ENCODE measurements around the gene ZNF264. TPM values are rescaled to one million over a fixed set of nuclear protein-coding genes. Genes with fewer than 3 reads are reported as not detected.

ZNF264 gene
- total and polyA plus RNA-seq, 2 donors (not counting 1 experiment from before 2014, with no cell fraction given): 12.1 to 72.4 TPM

DNA sequence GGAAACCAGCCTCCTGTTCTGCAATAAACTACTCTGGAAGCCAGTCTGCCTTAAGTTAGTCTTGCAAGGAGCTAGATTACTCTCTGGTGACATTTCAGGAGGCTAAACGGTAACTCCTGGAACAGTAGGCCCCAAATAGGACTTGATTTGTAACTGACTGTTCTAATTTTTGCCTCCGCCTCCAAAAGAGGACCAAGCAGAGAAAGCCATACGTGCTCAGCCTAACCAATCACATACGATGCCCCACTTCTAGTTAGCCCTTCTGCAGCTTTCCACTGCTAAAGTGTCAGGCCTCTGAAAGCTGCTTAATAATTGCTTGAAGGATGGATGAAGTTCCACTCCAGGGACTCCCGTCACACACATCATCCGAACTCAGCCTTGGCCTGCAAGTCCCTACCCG lies 49.9 kb downstream of the ZNF264 start:
- peaks cover 19 to 20% of the 10 kb centered on the region in 2 donors for H3K4me1 ChIP-seq (ENCODE audit: control insufficient read depth in 2 of 2, insufficient read depth in 2 of 2, low read length in 2 of 2)
- H3K4me1 Mint-ChIP-seq: peaks cover 35% of the 10 kb centered on the region
- peak overlapping the region; percentile 95 for H3K4me3 Mint-ChIP-seq
- peaks cover 5% of the 10 kb centered on the region for H4K20me1 ChIP-seq (ENCODE audit: control insufficient read depth, insufficient read depth, low read length, poor library complexity, severe bottlenecking)
- peak overlapping the region; percentile 94 for H3K27ac Mint-ChIP-seq
- no peak for ATAC-seq (ENCODE audit: low read depth)
- H2AFZ ChIP-seq (ENCODE audit: insufficient read depth, low read depth, low read length, poor library complexity, severe bottlenecking): peak overlapping the region; percentile 100
- no peaks in the 10 kb centered on the region for H3K27me3 ChIP-seq (replicated peaks in 1 of 4; ENCODE audit: control extremely low read depth in 1 of 4, control insufficient read depth in 3 of 4, insufficient read depth in 4 of 4, low read length in 3 of 4)
- H3K36me3 ChIP-seq (replicated peaks in 1 of 2; ENCODE audit: control extremely low read depth in 1 of 2, control insufficient read depth in 1 of 2, extremely low read depth in 1 of 2, insufficient read depth in 2 of 2, low read length in 1 of 2): peaks cover 5 to 18% of the 10 kb centered on the region in 2 experiments
- no peak for TF ChIP-seq EZH2 (IDR thresholded peaks at IDR 0.05; ENCODE audit: borderline replicate concordance, insufficient read depth, low read depth, low read length, poor library complexity, severe bottlenecking)
- TF ChIP-seq, protein P1, sequence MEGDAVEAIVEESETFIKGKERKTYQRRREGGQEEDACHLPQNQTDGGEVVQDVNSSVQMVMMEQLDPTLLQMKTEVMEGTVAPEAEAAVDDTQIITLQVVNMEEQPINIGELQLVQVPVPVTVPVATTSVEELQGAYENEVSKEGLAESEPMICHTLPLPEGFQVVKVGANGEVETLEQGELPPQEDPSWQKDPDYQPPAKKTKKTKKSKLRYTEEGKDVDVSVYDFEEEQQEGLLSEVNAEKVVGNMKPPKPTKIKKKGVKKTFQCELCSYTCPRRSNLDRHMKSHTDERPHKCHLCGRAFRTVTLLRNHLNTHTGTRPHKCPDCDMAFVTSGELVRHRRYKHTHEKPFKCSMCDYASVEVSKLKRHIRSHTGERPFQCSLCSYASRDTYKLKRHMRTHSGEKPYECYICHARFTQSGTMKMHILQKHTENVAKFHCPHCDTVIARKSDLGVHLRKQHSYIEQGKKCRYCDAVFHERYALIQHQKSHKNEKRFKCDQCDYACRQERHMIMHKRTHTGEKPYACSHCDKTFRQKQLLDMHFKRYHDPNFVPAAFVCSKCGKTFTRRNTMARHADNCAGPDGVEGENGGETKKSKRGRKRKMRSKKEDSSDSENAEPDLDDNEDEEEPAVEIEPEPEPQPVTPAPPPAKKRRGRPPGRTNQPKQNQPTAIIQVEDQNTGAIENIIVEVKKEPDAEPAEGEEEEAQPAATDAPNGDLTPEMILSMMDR (IDR thresholded peaks at IDR 0.05): no peak
- peak overlapping the region; percentile 99 for H3K4me2 ChIP-seq (replicated peaks; ENCODE audit: low read depth, low read length, poor library complexity, severe bottlenecking)
- H3K9me3 ChIP-seq (ENCODE audit: control extremely low read depth in 1 of 3, control insufficient read depth in 2 of 3, insufficient read depth in 1 of 3, low read length in 2 of 3): no peaks in the 10 kb centered on the region
- peak overlapping the region; percentile 96 for H3K9ac ChIP-seq (ENCODE audit: low read length)
- H3K27ac ChIP-seq (ENCODE audit: low read length in 2 of 2): peak overlapping the region; percentile 77 to 86
- 38% methylated on average over 6 of the region's 7 CpGs for WGBS (ENCODE audit: insufficient coverage)
- ChIA-PET CTCF (no interaction called here), POLR2A (no interaction called here)
- no peak for DNase-seq
- no peaks in the 10 kb centered on the region for H3K9me3 Mint-ChIP-seq (ENCODE audit: insufficient read depth)
- H3K27me3 Mint-ChIP-seq: no peaks in the 10 kb centered on the region
- intact Hi-C loops (cut with micrococcal nuclease): loop anchor here (2.0 to 5.0 kb wide), 2 partner anchors 441 to 570 kb away; partner anchors contain the start of genes ZNF551 and ZNF835
- H3K79me2 ChIP-seq (ENCODE audit: control insufficient read depth, insufficient read depth, low read length): peaks cover 40% of the 10 kb centered on the region
- peak overlapping the region; percentile 64 to 99 (median 94) for H3K4me3 ChIP-seq (ENCODE audit: control extremely low read depth in 1 of 5, extremely low read depth in 1 of 5, insufficient read depth in 1 of 5, low read depth in 2 of 5, low read length in 4 of 5)

DNA sequence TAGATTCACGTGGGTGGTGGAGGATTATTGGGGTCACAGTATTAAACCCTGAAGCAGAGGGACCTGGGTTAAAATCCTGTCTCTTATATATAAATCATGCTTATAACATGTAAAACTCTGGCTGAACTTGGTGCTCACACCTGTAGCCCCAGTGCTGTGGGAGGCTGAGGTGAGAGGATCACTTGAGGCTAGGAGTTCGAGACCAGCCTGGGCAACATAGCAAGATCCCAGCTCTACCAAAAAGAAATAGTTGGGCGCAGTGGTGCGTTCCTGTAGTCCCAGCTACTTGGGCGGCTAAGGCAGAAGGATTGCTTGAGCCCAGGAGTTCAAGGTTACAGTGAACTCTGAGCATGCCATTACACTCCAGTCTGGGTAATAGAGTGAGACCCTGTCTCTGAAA lies 51.5 kb downstream of the ZNF264 start:
- no peak overlapping the region for H3K27ac Mint-ChIP-seq
- Histone ChIP-seq H3K4me1 (ENCODE audit: control insufficient read depth in 2 of 2, insufficient read depth in 2 of 2, low read length in 2 of 2) (peaks cover 19 to 20% of the 10 kb centered on the region in 2 donors), H3K27me3 (replicated peaks in 1 of 4; ENCODE audit: control extremely low read depth in 1 of 4, control insufficient read depth in 3 of 4, insufficient read depth in 4 of 4, low read length in 3 of 4) (no peaks in the 10 kb centered on the region), H4K20me1 (ENCODE audit: control insufficient read depth, insufficient read depth, low read length, poor library complexity, severe bottlenecking) (peaks cover 5% of the 10 kb centered on the region), H3K4me3 (ENCODE audit: control extremely low read depth in 1 of 5, extremely low read depth in 1 of 5, insufficient read depth in 1 of 5, low read depth in 2 of 5, low read length in 4 of 5) (no peak overlapping the region), H3K9ac (ENCODE audit: low read length) (no peak overlapping the region), H3K79me2 (ENCODE audit: control insufficient read depth, insufficient read depth, low read length) (peaks cover 48% of the 10 kb centered on the region), H3K4me2 (replicated peaks; ENCODE audit: low read depth, low read length, poor library complexity, severe bottlenecking) (no peak overlapping the region), H3K27ac (ENCODE audit: low read length in 2 of 2) (no peak overlapping the region), H3K9me3 (ENCODE audit: control extremely low read depth in 1 of 3, control insufficient read depth in 2 of 3, insufficient read depth in 1 of 3, low read length in 2 of 3) (no peaks in the 10 kb centered on the region), H2AFZ (ENCODE audit: insufficient read depth, low read depth, low read length, poor library complexity, severe bottlenecking) (no peak overlapping the region), H3K36me3 (replicated peaks in 1 of 2; ENCODE audit: control extremely low read depth in 1 of 2, control insufficient read depth in 1 of 2, extremely low read depth in 1 of 2, insufficient read depth in 2 of 2, low read length in 1 of 2) (peaks cover 5 to 23% of the 10 kb centered on the region in 2 experiments)
- CTCF ChIA-PET: no interaction called here
- ATAC-seq (ENCODE audit: low read depth) (no peak), DNase-seq (no peak)
- POLR2A ChIA-PET: no interaction called here
- intact Hi-C loops (cut with micrococcal nuclease): loop anchor here (5.0 kb wide), 1 partner anchor 439 kb away; the partner anchor contains the start of gene ZNF551
- WGBS (ENCODE audit: insufficient coverage): 100% methylated on average over 3 of the region's 5 CpGs
- TF ChIP-seq, protein P1 (IDR thresholded peaks at IDR 0.05): no peak
- H3K4me3 Mint-ChIP-seq: no peak overlapping the region
- H3K9me3 Mint-ChIP-seq (ENCODE audit: insufficient read depth): no peaks in the 10 kb centered on the region
- H3K27me3 Mint-ChIP-seq: no peaks in the 10 kb centered on the region
- H3K4me1 Mint-ChIP-seq: peaks cover 35% of the 10 kb centered on the region

All from B cell (primary cell).